HG03354 (cell line): ENCODE data around the gene SMC5.
"Not testable (repeated sequence)": the region's sequence is repeated elsewhere in the genome, so short reads cannot be mapped to it uniquely, and the experiment has no call there.

Experiments
- ATAC-seq: cut with Tn5 transposase; IDR thresholded peaks from one replicate; pipeline ENCODE4 v1.9.1; 2021; ENCODE audit warnings: mild to moderate bottlenecking; ENCODE audit not compliant: unreplicated experiment, poor library complexity, severe bottlenecking

The SMC5 gene

GRCh38 chr9:70262366-70262765 is 3.6 kb downstream of the SMC5 start:
- ATAC-seq = no peak

GRCh38 chr9:70262948-70263347 is 4.2 kb downstream of the SMC5 start:
- ATAC-seq = no peak

GRCh38 chr9:70263421-70263820 is 4.6 kb downstream of the SMC5 start:
- ATAC-seq = no peak

DNA sequence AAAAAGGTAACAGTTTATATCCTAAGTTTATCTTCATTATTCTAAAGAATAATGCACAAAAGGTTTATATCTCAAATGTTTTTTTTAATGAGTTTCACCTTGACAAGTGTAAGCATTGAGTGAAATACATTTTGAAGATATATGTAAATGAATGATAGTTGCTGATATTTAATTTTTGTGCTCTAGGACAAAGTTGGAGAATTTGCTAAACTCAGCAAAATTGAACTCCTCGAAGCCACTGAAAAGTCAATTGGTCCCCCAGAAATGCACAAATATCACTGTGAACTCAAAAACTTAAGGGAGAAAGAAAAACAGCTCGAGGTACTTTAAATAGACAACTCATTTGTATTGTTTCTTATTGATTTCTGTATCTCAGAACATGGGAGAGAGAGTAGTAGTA is 19.5 kb downstream of the SMC5 start:
- no peak for ATAC-seq

GRCh38 chr9:70283848-70284247 is 25.1 kb downstream of the SMC5 start:
- ATAC-seq = no peak

DNA sequence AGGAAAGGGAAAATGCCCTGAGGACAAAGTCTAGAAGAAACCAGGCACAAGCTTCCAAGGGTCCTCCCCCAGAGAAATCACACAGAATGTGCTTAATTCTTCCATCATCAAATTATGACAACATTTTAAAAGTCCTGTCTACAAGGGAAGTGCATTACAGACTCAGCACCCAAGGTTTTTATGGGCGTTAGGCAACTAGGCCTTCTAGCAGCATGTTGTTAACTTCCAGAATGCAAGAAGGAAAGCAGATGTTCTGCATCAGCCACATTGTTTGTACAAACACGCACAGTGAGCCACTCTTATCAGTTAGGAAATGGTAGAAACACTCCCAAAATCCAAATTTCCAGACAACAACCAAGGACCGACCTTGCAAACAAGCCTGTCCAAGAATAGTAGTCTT is 26.5 kb downstream of the SMC5 start:
- no peak for ATAC-seq

DNA sequence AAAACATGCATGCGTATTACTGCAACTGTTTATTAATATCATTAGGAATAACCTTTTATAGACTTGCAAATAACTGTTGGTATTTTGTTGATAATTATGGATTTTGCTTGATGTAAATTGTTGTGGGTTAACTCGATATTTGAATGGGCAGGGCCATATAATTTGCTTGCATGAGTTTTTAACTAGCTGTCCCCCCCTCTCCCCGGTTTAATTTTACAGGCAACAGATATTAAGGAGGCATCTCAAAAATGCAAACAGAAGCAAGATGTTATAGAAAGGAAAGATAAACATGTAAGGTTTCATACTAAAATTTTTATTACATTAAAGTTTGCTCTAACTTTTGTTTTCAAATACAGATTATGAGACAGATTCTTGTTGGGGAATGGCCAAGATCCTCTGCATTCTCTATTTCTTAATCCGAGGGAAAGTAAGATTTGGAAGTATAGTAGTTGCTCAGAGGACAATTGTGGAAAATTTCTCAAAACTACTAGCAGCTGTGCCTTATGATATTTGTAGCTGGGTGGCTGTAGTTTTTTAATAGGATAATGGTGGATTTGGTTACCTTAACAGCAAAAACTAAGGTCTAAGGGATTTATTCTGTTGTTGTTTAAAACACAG is 27.3 kb downstream of the SMC5 start:
- ATAC-seq = no peak

- ATAC-seq = no peak
These were observed 31.8 kb downstream of the SMC5 start for GRCh38 chr9:70290626-70291025.

- ATAC-seq = no peak
These were observed 32.7 kb downstream of the SMC5 start for GRCh38 chr9:70291446-70291845.

GRCh38 chr9:70292253-70292652 is 33.5 kb downstream of the SMC5 start:
- no peak for ATAC-seq

DNA sequence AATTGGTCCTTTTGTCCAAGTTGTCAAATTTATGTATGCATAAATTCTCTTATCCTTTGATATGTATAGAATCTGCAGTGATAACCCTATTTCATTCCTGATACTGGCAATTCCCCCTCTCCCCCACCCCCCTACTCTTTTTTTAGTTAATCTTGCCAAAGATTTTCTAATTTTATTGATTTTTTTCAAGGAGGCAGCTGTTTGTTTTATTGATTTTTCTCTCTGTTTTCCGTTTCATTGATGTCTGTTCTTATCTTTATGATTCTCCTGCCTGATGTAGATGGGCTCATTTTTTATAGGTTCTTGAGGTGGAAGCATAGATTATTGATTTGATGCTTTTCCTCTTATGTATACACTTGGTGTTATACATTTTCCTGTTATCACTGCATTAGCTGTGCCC is 34.4 kb downstream of the SMC5 start:
- ATAC-seq = no peak

- ATAC-seq = no peak
These were observed 38.4 kb downstream of the SMC5 start for GRCh38 chr9:70297141-70297540.

DNA sequence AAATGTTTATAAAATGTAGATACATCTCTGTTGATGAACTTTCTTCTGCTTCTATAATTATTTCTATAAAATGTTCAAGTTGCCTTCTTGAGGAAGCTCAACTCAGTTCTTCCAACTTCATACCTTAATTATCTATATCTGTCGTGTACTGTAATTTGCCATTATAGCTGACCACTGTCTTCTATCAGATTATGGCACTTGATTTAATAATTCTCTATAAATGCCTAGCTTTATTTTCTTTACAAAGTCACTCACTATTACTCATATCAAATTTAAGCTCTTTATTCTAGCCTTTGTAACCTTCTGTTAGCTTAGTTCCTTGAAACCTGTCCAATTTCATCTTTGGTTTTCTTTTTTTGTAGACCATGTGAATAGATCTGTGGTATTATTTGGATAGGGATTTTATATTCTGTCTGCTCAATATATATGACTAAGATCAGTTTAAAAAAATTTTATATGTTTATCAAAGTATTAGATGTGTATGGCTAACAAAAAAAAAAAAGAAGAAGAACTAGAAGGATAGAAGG is 39.5 kb downstream of the SMC5 start:
- ATAC-seq = no peak

DNA sequence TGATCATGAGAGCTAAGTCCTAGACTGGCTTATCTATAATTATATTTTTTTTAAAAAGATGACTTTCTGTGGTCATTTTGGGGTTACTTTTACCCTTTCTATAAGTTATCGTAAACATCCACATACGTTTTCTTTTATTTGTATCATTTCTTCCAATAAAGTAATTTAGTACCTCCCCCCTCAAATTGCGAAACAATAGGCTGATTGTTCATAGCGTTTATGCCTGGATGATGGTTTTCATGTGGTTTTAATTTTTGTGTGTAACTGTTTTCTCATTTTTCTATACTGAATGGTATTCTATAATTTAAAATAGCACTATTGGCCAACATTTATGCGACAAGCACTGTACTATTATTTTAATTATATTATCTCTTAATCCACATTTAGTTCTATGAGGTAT is 44.5 kb downstream of the SMC5 start:
- no peak for ATAC-seq

DNA sequence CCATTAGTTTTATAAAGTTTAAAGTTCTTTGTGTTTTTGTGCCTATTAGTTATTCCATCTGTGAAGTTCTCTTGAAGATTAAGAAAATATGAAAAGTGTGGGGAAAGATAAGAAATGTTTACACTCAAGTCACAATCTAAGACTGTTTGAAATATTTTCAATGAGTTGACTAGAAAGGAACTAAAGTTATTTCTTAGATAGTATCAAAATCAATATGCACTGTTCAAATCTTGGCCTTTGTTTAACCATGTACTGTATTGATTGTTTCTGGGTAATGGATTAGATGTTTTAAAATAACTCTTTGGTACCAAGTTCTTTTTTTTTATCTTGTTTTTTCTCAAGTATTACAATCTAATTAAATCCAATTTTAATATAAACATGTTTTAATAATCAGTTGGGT is 46.0 kb downstream of the SMC5 start:
- no peak for ATAC-seq

- no peak for ATAC-seq
These were observed 56.6 kb downstream of the SMC5 start for GRCh38 chr9:70315389-70315788.

DNA sequence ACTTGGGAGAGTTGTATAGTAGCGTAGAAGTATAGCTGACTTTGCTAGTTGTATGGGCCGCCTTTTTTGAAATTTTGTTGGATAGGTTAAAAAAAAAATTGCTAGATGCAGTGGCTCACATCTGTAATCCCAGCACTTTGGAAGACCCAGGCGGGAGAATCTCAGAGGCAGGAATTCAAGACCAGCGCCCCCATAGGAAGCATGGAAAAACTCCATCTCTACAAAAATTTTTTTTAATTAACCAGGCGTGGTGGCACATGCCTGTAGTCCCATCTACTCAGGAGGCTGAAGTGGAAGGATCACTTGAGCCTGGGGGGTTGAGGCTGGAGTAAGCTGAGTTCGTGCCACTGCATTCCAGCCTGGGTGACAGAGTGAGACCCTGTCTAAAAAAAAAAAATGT is 59.2 kb downstream of the SMC5 start:
- no peak for ATAC-seq

DNA sequence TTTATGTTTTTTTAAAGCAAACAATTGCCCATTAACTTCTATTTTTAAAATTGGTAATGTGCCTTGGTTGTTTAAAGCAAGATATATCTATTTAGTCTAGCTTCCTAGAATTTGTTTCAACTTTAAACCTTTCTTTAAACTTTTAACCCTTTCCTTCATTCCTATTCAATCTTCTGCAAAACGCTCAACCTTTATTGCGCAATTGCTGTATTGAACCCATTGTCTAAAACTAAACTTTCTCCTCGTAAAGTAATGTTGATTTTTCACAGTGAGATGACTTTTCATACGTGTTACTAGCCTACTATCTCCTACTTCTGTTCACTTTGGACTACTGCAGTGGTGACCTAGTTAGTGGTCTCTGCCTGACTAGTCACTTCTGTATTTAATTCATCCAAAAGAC is 63.3 kb downstream of the SMC5 start:
- ATAC-seq = no peak

DNA sequence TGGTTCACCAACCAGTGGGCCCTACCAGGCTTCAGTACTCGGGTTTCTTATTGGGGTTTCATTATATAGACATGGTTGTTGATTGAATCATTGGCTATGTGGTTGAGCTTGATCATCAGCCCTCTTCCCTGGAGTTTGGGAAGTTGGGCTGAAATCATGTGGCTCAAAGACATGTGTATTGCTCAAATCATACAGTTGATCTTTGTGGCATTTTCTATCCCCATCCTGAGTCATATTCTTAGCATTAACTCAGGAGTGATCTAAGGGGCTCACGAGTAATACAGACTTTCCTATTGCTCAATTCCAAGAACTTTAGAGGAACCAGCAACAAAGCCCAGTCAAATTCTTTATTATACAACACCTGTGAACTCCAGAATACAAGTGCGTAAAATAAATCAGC is 66.2 kb downstream of the SMC5 start:
- no peak for ATAC-seq

- not testable (repeated sequence) for ATAC-seq
These were observed 69.8 kb downstream of the SMC5 start for GRCh38 chr9:70328625-70329024.

GRCh38 chr9:70340572-70340971 is 81.8 kb downstream of the SMC5 start:
- no peak for ATAC-seq

- no peak for ATAC-seq
These were observed 88.3 kb downstream of the SMC5 start for GRCh38 chr9:70347046-70347445.
